ENCODE measurements around the gene CMTM6.
"Not testable (repeated sequence)": the region's sequence is repeated elsewhere in the genome, so short reads cannot be mapped to it uniquely, and the experiment has no call there.

Gene CMTM6

DNA sequence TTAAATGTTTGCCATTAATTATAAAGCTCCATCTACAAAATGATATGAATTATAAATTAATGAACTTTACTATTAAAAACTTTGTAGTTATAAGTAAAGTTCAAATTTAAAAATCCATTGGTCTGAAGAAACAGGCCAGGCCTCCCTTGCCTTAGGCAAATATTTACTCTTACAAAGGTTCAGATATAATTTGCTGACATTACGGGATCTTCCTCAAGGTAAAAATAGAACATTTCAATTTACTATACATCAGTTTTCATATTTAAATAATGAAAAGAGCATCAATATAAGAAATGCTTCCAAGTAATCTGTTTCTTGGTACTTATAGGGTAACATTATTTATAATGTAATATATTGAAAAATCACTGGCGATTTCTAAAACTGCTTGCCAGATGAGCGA, 3.7 kb downstream of the CMTM6 start:
- DNase-seq = no peak

DNA sequence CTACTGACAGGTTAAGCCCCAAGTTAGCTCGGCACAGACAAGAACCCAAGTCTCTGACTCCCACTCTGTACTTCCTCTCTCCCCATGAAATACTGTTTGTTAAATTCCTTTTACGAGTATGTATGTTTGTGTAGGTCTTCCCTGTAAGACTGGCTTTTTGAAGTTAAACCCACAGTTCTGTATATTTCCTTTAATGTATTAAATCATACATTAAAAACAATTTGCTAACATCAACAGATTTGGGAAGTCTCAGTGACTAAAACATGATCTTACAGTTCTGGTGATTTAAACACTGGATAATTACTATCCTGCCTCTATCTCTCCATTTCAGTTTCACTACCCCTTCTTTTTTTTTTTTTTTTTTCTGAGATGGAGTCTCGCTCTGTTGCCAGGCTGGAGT, 4.4 kb downstream of the CMTM6 start:
- no peak for DNase-seq

DNA sequence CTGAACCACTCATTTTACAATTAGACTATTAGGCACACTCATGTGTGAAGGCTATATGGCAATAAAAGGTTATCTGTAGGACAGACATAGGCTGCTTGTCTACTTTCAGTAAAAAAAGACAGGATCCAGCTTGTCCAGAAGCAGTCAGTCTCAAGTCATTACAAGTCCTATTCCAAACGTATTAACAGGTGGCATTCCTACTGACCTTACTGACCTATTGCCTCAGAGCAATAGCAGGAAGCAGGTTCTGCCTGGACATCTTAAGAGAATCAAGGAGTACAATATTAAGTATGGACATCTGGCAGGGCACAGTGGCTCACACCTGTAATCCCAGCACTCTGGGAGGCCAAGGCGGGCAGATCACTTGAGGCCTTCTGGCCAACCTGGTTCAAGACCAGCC, 7.0 kb downstream of the CMTM6 start:
- DNase-seq = no peak

DNA sequence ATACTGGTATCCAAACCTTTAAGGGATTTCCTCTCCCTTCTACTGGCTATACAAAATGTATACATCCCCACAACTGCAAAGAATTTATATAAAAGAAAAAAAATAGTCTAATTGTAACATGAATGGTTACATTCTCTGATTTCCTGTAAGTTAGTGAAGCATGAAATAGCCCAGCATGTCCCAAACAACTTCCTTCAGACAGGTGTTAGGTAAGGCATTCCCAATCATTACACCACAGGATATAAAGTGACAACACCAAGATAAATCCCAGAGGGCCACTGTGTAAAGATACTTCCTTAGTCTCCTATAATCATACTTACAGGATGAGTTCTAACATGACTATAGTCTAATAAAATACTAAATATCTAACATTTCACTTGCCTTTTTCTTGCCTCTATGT, 7.6 kb downstream of the CMTM6 start:
- DNase-seq = no peak

DNA sequence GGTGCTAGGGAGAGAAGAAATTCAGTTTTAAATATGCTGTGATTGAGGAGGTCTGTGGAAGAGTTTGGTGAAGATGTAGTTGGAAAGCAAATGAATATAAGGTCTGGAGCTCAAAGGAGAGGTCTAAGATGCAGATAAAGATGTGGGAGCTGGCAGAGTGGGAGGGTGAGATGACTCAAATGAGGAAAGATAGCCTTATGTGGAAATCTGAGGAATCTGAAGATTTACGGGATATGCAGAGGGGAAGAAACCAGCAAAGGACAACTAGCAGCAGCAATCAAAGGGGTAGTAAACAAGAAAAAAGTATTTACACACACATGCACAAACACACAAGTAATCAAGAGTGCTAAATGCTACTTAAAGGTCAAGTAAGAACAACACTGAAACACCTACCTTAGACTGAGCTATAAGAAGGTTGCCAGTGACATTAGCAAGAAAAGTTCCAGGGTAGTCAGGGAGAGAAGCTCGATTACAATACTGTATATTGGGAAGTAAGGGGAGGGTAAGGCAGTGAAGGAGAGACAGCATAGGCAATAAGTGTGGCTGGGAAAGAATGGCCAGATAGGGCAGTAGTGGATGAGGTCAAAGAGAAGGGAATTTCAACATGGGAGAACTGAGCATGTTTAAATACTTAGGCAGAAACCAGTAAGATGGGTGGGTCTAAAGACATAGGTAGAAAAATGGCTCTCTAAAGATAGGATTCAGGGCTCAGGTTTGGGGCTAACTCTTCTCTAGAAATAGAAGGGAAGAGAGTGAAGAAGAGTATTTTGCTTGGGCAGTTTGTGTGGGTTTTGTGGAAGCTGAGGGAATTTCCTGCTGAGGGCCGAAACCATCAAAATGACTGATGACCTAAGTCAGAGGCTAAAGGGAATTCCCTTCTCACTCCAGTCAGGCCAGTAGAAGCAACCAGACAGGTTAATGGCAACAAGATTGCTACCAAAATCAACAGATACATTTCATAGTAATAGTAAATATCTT, 8.9 kb downstream of the CMTM6 start:
- no peak for DNase-seq

DNA sequence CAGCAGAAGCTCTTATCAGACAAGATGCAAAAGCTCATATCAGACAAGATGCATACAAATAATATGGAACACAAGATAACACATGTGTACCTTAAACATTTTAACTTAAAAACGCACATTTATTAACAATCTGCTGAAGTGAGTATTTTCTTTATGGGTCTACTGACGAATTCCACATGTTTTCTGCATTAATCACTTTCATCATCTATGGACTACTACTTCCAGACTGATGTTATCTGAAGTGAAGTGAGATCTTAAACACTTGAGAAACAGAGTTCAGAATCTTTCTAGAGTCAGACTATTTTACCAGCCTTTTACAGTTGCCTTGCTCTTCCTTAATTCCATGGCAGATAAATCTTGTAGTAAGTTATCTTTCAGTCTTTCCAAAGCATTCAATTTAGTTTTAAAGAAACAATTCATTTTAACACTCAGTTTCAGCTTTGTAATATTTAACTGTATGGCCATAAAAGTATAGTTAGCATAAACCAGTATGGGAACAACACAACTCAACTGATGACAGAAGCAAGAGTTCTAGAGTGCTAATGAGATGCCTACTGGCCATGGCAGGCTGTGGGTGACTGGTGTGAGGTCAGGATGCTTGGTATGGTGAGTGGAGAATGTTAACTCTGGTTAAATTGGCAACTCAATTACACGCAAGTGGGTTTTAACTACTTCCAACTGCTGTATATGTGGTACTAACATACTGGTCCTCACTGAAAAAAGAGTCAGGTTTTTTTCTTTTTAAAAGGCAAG, 9.8 kb downstream of the CMTM6 start:
- DNase-seq = no peak

DNA sequence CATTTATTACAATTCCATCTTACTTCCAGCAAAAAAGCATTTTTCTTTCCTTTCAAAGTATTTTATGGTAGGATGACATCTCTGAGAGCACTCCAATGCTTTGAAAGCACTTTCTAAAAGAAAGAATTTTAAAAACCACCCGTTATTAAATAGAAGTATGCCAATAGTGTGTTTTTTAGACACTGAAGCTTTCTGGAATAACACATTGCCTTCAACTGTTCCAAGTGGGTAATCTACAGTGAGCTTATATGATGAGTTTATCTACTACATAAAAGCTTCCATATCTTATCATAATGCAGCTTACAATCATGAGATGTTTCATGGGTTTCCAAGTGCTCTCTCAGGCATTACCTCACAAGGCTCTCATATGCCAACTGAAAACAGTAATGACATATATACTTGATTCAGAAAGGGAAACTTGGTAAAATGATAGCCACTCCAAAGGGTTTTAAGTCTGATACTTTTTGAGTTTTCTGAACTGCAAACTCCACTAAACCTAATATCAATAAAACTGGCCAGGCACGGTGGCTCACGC, 14.1 kb downstream of the CMTM6 start:
- no peak for DNase-seq

DNA sequence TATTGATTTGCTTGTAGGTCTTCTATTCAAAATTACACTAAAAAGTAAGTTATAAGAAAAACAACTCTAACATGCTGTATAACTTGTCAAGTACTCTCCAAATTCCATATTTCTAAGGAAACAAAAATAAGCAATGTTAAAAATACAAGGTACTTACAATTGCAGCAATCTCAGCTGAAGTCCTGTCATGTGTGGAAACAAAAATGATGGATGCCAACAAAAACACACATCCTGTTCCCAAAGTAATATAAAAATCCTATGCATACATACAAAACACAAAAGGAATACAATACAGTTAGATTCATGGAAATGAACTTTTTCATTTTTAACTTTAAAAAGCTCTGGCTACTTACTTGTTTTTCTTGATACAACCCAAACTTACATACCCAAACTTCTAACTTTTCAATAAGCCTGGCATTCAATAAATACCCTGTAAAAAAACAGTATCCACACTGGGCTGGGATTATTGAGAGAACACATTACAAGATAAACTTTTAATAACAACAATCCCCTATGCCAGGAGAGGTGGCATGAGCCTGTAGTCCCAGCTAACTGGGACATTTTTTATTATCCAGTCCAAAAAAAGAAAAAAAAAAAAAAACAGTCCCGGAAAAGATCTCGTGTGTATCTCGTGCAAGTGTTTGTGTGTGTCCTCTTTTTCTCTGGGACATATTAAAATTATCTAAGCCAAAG, 14.7 kb downstream of the CMTM6 start:
- DNase-seq = no peak

DNA sequence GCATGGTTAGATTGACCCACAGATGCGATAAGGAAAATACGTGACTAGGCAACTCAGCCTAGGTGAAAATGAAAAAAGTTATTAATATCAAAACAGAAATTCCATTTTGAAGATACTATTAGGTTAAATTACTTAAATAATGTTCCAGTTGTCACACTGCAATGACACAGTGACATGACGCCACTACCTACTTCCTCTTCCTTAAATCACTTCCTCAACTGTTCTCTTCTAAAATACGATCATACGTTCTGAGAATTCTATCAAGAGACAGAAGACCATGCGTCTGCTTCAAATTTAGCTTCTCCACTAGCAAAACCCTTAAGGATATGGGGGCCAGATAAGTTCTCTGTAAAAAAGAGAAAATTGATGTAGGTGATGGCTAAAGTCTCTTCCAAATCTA, 18.2 kb downstream of the CMTM6 start:
- no peak for DNase-seq

DNA sequence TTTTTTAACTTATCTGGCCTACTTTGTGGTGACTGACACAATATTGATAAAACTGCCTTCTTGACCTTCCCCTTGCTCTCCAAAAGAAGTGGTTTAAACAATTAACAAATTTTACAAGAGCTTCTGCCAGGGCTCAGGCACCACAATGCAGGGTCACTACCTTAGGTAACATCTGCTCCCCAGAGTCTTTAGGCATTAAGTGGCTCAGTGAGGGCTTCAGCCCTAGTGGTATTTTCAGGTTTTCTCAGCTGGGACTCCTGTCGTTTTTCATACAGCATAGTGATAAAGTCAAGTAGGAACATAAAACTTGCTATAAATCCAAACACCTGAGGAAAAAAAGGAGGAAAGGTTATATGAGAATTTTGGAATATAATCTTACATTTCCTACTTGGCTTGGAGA, 18.9 kb downstream of the CMTM6 start:
- no peak for DNase-seq

DNA sequence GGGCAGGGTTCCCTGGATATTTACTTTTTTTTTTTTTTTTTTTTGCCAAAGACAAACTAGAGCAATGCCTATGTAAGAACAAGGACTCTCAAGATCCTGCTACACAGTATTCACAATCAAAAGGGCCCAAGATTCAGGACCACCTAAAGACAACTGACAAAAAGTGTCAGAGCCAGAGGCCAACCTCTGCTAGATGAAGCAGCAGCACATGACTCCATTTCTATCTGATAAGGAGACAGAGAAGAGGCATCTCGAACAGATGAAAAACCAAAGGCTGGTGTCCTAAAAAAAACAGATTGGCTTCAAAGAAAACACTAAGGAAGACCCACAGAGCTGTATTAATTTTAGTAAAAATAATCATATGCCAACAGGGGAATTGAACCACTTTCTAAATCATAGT, 20.0 kb downstream of the CMTM6 start:
- DNase-seq = no peak

DNA sequence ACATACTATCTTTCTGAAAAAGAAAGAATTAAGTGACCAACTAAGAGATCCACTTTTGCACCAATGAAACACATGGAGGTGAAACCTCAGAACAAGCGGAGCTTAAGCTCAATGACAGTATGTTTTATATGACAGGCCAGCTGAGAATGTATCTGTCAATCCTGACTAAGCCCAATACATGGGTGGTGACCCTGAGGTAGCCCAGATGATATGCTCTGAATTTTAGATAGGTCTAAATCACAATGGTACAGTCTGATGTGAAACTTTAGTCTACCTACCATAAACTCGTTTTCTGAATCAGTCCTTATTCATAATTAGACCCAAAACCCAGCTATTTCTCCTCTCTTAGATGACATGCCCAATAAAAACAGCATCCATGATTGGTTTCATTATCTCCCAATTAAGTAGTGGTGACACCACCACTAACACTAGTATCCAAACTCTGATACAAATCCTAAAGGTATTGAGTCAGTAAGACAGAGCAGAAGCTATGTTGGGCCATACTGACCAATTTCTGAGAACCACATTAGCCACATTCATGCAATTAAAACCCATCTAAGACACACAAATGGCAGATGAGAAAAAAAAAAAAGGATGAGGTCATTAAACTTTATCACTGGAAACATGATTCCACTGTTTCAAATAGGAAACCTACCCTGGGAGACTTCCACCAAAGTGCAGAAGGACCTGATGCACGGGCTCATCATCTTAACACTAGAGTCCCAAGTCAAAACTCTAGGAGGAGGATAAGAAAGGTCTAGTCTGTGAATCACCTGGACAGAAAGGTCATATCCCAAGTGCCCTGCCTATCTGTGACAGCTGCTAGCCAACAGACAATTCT, 20.6 kb downstream of the CMTM6 start:
- DNase-seq = no peak

DNA sequence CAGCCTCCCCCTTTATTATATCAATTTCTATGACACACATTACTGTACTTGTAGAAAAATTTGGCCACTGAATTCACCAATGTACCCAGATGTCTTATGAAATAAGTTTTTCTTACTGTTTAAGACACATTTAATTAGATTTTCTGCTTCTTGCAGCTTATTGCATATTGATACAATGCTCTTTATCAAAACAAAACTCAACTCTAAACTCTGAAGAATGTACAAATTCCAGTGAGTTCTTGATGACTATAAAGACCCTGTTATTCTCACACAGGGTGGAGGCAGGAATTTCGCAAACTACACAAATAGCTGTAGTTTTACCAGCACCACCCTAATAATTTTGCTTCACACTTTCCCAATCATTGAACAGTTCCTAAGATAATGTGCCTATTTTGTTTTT, 22.0 kb downstream of the CMTM6 start:
- no peak for DNase-seq

DNA sequence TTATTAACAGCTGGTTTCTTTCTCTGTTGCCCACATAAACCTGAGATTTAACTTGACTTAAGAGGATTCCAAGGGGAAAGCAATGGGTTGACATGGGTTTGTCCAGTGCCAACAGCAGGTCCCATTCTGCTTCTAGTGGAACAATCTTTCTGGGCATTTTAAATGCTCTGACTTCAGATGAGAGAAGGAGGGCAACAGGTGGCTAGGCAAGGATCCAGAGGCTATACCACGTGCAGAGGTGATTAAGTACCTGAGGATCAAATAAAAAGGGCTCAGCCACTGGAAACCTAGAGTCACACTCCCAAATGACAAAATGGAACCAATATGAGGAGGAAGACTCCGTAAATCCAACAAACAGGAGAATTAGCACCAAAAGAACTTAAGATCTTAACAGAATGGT, 28.5 kb downstream of the CMTM6 start:
- no peak for DNase-seq

DNA sequence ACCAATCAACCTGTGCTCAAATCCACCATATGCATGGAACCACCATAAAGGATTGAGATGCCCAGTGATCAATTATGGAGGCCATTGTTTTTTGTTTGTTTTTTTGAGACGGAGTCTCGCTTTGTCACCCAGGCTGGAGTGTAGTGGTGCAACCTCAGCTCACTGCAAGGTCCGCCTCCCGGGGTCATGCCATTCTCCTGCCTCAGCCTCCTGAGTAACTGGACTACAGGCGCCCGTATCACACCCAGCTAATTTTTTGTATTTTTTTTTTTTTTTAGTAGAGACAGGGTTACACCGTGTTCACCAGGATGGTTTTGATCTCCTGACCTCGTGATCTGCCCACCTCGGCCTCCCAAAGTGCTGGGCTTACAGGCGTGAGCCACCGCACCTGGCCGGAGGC, 30.5 kb downstream of the CMTM6 start:
- DNase-seq = not testable (repeated sequence)

DNA sequence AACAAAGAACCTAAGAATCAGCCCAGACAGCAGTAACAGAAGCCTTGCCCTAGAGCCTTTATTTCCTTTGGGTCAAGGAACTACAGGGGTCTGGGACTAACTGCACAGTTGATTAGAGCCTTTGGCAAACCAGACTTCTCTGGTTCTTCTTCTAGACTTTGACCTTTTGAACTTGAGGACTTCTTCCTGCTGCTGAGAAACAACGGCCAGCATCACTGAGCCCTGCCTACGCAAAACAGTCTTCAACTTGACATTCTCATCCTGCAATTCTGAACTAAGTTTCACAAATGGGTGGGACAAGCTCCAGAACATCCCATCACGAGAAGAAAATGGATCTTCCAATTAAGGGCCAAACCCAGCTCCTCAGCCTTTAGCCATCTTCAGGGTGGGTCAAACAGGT, 31.4 kb downstream of the CMTM6 start:
- no peak for DNase-seq

DNA sequence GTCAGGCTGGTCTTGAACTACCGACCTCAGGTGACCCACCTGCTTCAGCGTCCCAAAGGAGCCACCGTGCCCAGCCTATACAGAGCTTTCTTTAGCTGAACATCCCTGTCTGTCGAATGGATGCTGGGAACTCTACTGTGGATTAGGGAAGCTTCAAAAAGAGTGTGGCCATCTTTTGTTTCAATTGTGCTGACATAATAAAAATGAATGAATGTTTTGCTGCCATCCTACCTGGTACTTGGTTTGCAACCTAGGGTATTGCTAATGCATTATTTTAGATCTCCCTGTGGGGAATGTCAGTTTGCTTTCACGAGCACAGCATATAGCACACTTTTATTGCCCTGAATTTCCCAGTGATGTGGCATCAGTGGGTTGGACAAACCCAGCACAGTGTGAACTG, 32.3 kb downstream of the CMTM6 start:
- no peak for DNase-seq

DNA sequence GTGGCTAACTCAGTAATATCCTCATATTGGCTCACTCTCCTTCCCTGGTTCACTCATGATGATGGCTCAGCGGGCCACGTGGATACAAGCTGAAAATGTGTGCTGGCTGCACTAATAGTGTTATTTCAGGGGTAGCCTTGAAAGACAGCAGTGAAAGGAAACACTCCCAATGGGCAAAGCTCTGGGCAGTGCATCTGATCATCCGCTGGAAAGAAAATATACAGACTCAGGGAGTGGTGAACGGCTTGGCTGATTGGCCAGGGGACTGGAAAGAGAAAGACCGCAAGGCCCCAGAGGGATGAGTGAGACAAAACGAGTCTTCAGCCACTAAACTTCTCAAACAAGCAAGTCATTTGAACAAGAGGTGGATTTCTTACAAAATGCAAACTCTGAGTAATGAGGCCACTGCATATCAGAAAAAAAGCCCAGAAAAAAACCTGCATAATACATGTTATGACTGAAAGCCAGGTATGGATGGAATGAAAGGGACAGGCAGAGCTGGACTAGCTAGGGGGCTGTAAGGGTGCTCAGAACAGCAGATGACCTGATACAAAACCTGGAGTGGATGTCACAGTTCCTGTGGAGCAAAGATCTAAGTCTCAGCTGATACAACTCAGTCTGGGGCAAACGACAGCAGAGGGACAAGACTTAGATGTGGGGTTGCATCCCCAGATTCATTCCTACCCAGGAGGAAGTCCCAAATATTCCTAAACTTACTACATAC, 33.3 kb downstream of the CMTM6 start:
- DNase-seq = no peak

DNA sequence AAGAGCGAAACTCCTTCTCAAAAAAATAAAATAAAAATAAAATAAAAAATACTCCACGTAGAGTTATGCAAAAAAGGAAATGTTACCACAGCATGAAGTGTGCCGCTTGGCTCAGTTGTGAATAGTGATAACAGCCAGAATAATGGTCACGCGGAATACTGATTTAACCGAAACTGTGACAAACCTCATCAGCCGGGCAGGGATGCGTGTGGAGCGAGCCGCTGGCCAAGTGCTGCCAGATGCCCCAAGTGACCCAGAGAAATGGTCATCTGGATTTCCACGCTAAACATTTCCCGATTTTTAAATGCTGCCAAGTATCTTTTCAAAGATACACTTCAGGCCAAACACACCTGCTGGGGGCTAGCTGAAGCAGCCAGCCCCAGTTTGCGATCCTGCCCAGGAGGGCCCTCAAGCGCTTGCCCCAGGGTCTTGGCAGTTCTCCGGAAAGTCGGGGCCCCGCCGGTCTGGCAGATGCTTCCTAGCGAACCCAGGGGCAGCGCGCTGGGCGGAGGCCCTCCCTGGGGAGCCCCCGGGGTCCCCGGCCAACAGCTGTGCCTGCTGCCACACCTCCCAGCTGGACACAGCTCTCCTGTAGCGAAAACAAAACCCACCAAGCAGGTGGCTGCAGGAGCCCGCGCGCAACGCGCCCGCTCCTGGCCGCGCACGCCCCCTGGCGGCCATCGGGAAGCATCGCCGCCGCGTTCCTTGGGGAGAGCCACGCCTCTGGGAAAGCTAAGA, 35.1 kb downstream of the CMTM6 start:
- DNase-seq = peak; percentile 79 to 82

DNA sequence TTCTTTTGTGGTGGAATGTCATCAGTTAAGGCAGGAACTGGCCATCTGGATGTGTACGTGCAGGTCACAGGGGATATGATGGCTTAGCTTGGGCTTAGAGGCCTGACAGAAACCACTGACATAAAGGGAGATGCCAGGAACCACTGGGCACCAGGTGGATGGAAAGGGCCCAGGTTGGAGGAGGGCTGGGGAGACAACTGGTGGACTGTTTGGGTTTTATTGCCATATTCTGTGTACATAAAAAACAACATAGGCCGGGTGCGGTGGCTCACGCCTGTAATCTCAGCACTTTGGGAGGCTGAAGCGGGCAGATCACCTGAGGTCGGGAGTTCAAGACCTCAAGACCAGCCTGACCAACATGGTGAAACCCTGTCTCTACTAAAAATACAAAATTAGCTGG, 35.8 kb downstream of the CMTM6 start:
- not testable (repeated sequence) for DNase-seq

DNA sequence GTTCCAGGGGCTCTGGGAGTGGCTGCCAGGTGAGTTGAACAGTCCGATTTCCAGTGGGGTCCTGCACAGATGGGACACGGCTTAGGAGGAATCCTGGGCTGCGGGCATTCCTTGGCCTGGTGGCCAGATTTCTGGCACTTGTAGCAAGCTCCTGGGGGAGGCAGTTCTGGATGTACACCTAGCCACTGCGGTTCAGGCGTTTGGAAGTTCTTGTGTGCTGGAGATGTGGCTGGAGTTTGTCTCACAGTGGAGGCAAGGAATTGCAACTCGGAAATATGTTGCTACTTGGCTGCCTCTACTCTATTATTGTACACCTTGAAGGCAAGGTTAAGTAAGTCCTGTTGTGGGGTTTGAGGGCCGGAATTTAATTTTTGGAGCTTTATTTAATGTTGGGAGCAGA, 37.9 kb downstream of the CMTM6 start:
- DNase-seq = not testable (repeated sequence)
